ENCODE measurements around the gene TRIM10.

DNA sequence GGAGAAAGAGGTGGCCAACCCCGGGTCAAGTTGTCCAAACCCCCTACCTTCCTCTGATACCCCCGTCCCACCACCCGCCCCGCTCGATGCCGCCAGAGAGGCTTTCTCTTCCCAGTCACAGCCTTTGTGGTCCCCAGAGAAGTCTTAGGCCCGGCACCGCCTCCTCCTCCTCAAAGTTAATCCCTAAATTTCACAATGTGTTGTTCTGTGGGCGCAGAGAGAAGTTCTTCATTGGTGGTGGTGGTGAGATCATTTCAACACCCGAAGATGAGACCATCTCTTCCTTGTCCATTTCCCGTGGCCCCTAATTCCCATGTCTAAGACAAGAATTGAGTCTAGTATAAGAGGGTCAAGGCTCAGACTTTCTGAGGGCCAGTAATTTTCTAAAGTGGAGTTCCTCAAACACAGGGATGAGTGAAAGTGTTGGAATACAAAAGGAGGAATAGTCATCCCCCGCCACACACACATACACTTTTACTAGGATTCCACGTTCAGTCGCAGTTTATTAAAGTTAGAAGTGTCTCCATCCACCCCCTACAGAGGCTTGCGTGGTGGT is 58.5 kb downstream of the TRIM10 start:
- TF ChIP-seq GATA2 (IDR thresholded peaks at IDR 0.05; ENCODE audit: low read depth, low read length) (no peak), GATA3 (IDR thresholded peaks at IDR 0.05; ENCODE audit: low read depth, low read length) (no peak)

Measured in SH-SY5Y (cell line).